Measurements from ENCODE around the gene GINS2. TPM values are rescaled to one million over a fixed set of nuclear protein-coding genes. Genes with fewer than 3 reads are reported as not detected.

GINS2 gene
- total RNA-seq, 6 experiments from 2014 or later = 0.49 to 4.7 (median 1.3) TPM

DNA sequence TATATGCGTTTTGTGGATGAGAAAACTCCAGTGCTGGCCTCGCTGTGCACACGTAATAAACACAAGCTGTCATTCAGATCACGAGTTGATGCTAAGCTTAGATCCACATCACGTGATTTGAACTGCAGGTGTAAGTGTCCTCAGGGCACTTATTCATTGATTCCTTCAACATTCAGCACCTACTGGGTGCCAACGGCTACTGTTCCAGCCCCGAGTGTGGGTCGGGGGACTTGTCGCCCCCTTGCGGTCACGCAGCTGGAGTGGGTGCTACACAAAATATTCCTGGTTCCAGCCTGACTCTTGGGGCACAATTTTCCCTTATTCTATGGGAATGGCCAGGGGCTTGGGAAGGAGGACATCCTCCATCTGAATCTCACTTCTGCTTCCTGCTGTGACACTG lies 29.9 kb upstream of the GINS2 start:
- Histone ChIP-seq H3K4me1 (peaks cover 0 to 15% (median 3%) of the 10 kb centered on the region in 4 donors), H3K9me3 (no peaks in the 10 kb centered on the region), H3K36me3 (no peaks in the 10 kb centered on the region), H3K27ac (no peak overlapping the region), H3K4me3 (no peak overlapping the region), H3K27me3 (no peaks in the 10 kb centered on the region)
- TF ChIP-seq POLR2A (IDR thresholded peaks at IDR 0.05) = no peak
- TF ChIP-seq, protein P1, sequence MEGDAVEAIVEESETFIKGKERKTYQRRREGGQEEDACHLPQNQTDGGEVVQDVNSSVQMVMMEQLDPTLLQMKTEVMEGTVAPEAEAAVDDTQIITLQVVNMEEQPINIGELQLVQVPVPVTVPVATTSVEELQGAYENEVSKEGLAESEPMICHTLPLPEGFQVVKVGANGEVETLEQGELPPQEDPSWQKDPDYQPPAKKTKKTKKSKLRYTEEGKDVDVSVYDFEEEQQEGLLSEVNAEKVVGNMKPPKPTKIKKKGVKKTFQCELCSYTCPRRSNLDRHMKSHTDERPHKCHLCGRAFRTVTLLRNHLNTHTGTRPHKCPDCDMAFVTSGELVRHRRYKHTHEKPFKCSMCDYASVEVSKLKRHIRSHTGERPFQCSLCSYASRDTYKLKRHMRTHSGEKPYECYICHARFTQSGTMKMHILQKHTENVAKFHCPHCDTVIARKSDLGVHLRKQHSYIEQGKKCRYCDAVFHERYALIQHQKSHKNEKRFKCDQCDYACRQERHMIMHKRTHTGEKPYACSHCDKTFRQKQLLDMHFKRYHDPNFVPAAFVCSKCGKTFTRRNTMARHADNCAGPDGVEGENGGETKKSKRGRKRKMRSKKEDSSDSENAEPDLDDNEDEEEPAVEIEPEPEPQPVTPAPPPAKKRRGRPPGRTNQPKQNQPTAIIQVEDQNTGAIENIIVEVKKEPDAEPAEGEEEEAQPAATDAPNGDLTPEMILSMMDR (IDR thresholded peaks at IDR 0.05) = peak; percentile 25 to 53 (median 40)
- no peak for DNase-seq
- intact Hi-C loops (cut with DNase I) = loop anchor here (5.0 to 10.0 kb wide), 2 partner anchors 56 to 64 kb away; no protein-coding TSS in a partner anchor
- 56% methylated on average over 10 of the region's 11 CpGs for WGBS (ENCODE audit: insufficient coverage, low coverage, low lambda C conversion rate, missing lambda C conversion rate)
- no peak for ATAC-seq

DNA sequence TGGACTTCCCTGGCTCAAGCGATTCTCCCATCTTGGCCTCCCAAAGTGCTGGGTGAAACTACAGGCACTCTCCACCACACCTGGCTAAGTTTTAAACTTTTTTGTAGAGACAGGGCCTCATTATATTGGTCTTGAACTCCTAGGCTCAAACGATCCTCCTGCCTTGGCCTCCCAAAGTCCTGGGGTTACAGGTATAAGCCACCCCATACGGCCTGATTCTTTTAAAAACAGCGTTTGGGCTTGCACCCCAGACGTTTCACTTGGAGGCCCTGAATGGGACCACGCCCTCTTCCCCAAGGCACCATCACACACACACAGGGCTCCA lies 29.4 kb upstream of the GINS2 start:
- H3K4me1 ChIP-seq = peaks cover 0 to 15% (median 3%) of the 10 kb centered on the region in 4 donors
- H3K27ac ChIP-seq = no peak overlapping the region
- no peak for ATAC-seq
- intact Hi-C loops (cut with DNase I) = loop anchor here (5.0 to 10.0 kb wide), 2 partner anchors 56 to 63 kb away; no protein-coding TSS in a partner anchor
- no peak for TF ChIP-seq POLR2A (IDR thresholded peaks at IDR 0.05)
- TF ChIP-seq, protein P1 (IDR thresholded peaks at IDR 0.05) = peak in 1 of 4 donors; percentile 5
- H3K4me3 ChIP-seq = no peak overlapping the region
- no peaks in the 10 kb centered on the region for H3K36me3 ChIP-seq
- no peaks in the 10 kb centered on the region for H3K9me3 ChIP-seq
- WGBS (ENCODE audit: insufficient coverage, low coverage, low lambda C conversion rate, missing lambda C conversion rate) = 28% methylated on average over 4 of the region's 6 CpGs
- no peak for DNase-seq
- no peaks in the 10 kb centered on the region for H3K27me3 ChIP-seq

- 3% methylated on average over 11 of the region's 21 CpGs for WGBS (ENCODE audit: insufficient coverage, low coverage, low lambda C conversion rate, missing lambda C conversion rate)
- Histone ChIP-seq H3K27ac (no peak overlapping the region), H3K4me3 (no peak overlapping the region), H3K9me3 (no peaks in the 10 kb centered on the region), H3K4me1 (peaks cover 0 to 15% (median 3%) of the 10 kb centered on the region in 4 donors), H3K36me3 (no peaks in the 10 kb centered on the region), H3K27me3 (no peaks in the 10 kb centered on the region)
- no peak for TF ChIP-seq POLR2A (IDR thresholded peaks at IDR 0.05)
- TF ChIP-seq, protein P1 (IDR thresholded peaks at IDR 0.05) = peak; percentile 78 to 82 (median 80)
- intact Hi-C loops (cut with DNase I) = loop anchor here (5.0 to 10.0 kb wide), 2 partner anchors 55 to 63 kb away; no protein-coding TSS in a partner anchor
- peak; percentile 78 to 90 (median 86) for ATAC-seq
- DNase-seq = peak; percentile 82 to 90 (median 89)
Measured at GRCh38 chr16:85717393-85718152, 28.8 kb upstream of the GINS2 start.

GRCh38 chr16:85716680-85717038 lies 27.9 kb upstream of the GINS2 start:
- no peak for ATAC-seq
- no peaks in the 10 kb centered on the region for H3K27me3 ChIP-seq
- H3K27ac ChIP-seq = no peak overlapping the region
- 36% methylated on average over 3 of the region's 3 CpGs for WGBS (ENCODE audit: insufficient coverage, low coverage, low lambda C conversion rate, missing lambda C conversion rate)
- no peak overlapping the region for H3K4me3 ChIP-seq
- peaks cover 0 to 15% (median 3%) of the 10 kb centered on the region in 4 donors for H3K4me1 ChIP-seq
- intact Hi-C loops (cut with DNase I) = loop anchor here (5.0 to 10.0 kb wide), 2 partner anchors 54 to 62 kb away; no protein-coding TSS in a partner anchor
- no peak for DNase-seq
- TF ChIP-seq POLR2A (IDR thresholded peaks at IDR 0.05) = no peak
- TF ChIP-seq, protein P1 (IDR thresholded peaks at IDR 0.05) = no peak
- H3K9me3 ChIP-seq = no peaks in the 10 kb centered on the region
- H3K36me3 ChIP-seq = no peaks in the 10 kb centered on the region
